ENCODE measurements around the gene NFKBIL1.

GRCh38 chr6:31578184-31579118 is 31.0 kb downstream of the NFKBIL1 start:
- TF ChIP-seq FOXM1 (IDR thresholded peaks at IDR 0.05; ENCODE audit: borderline replicate concordance), result no peak
- TF ChIP-seq SP1 (IDR thresholded peaks at IDR 0.05), result no peak
- no peak for TF ChIP-seq NFRKB (IDR thresholded peaks at IDR 0.05)
- TF ChIP-seq HDGF (IDR thresholded peaks at IDR 0.05; ENCODE audit: borderline replicate concordance), result no peak
- no peak for TF ChIP-seq BHLHE40 (IDR thresholded peaks at IDR 0.05; ENCODE audit: borderline replicate concordance)
- TF ChIP-seq FOXK2 (IDR thresholded peaks at IDR 0.05), result no peak
- TF ChIP-seq TARDBP (IDR thresholded peaks at IDR 0.05), result no peak
